H1 (cell line): ENCODE measurements around the gene LYRM4. TPM values are rescaled to one million over a fixed set of nuclear protein-coding genes. Genes with fewer than 3 reads are reported as not detected.

ENCODE experiments used
- CHD2 ChIP-seq: IDR thresholded peaks from 2 replicates; pipeline ENCODE4 v1.6.1; 2012; ENCODE audit warnings: low read length, improper control_type of control experiment
- CHD7 ChIP-seq: fragments of 300-600 bp; sonication (generic); IDR thresholded peaks from 2 replicates; pipeline ENCODE4 v1.7.1; 2012; ENCODE audit warnings: low read length, moderate library complexity, mild to moderate bottlenecking, inconsistent platforms; ENCODE audit not compliant: insufficient replicate concordance
- EGR1 ChIP-seq: IDR thresholded peaks from 2 replicates; pipeline ENCODE4 v1.6.1; 2011; ENCODE audit warnings: low read depth, low read length, borderline replicate concordance
- KDM4A ChIP-seq: IDR thresholded peaks from one replicate; pipeline ENCODE4 v1.7.1; 2012; ENCODE audit warnings: low read depth, mild to moderate bottlenecking, moderate library complexity, low read length, inconsistent platforms; ENCODE audit not compliant: severe bottlenecking
- SP1 ChIP-seq: IDR thresholded peaks from 2 replicates; pipeline ENCODE4 v1.6.1; 2011; ENCODE audit warnings: low read depth, low read length
- polyA plus RNA-seq, 7 experiments: library from polyadenylated mRNA; depleted of rRNA in 3 of 7; stranded (reverse) in 5 of 7; unstranded in 2 of 7; fragments of >200 nt in 5 of 7; fragments of 200-250 nt in 2 of 7; gene quantifications; 1 replicate in 5 of 7; 2 replicates in 1 of 7; 4 replicates in 1 of 7; pipeline versions ENCODE4 v1.2.1 to v1.2.3, GENCODE V29; 2011 to 2013; ENCODE audit warnings: missing spikeins in 2 of 7, mixed read lengths in 2 of 7
- total RNA-seq: library from RNA; stranded (reverse); fragmentation: NEBNext Ultra II Directional; extraction: Animal tissue kit (Norgen Biotek cat#: 25700); gene quantifications from 2 replicates; pipeline ENCODE4 v1.2.1, GENCODE V29; 2021

Gene LYRM4
- total and polyA plus RNA-seq, 2 of the 8 experiments (the other 6 are each of a cell fraction or from before 2014, with no cell fraction given): 56.6 to 62.8 TPM

- no peak for TF ChIP-seq CHD7
- no peak for TF ChIP-seq KDM4A
- TF ChIP-seq SP1: no peak
- no peak for TF ChIP-seq CHD2
- no peak for TF ChIP-seq EGR1
Measured at GRCh38 chr6:5082487-5083306, 178.1 kb downstream of the LYRM4 start (continued).
